ENCODE measurements around the gene CXCL16. TPM values are rescaled to one million over a fixed set of nuclear protein-coding genes. Genes with fewer than 3 reads are reported as not detected.
A peak's percentile ranks its signal among the peaks of the same experiment; 100 is the strongest.

CXCL16 gene
- total RNA-seq, 1 donor from 2014 or later: not detected

GRCh38 chr17:4786106-4786511, 46.4 kb upstream of the CXCL16 start, which contains the start of gene VMO1:
Gene VMO1, minus strand, starts transcription at chr17:4786364. Its CDS starts 12 bp downstream, at chr17:4786352.
- no peak for TF ChIP-seq CTCF (IDR thresholded peaks at IDR 0.05; ENCODE audit: partially characterized antibody, unreplicated experiment)
- peaks cover 12% of the 10 kb centered on the region for H3K4me1 Mint-ChIP-seq (ENCODE audit: low read depth, unreplicated experiment)
- H3K36me3 Mint-ChIP-seq (ENCODE audit: unreplicated experiment): no peaks in the 10 kb centered on the region
- peaks cover 7% of the 10 kb centered on the region for H3K9me3 Mint-ChIP-seq (ENCODE audit: unreplicated experiment)
- DNase-seq: peak; percentile 58
- H3K27me3 Mint-ChIP-seq (ENCODE audit: unreplicated experiment): peaks cover 7% of the 10 kb centered on the region
- no peak within 1 kb of the TSS for H3K4me3 Mint-ChIP-seq (ENCODE audit: unreplicated experiment)
- peak within 1 kb of the TSS; percentile 43 for H3K27ac Mint-ChIP-seq (ENCODE audit: unreplicated experiment)

DNA sequence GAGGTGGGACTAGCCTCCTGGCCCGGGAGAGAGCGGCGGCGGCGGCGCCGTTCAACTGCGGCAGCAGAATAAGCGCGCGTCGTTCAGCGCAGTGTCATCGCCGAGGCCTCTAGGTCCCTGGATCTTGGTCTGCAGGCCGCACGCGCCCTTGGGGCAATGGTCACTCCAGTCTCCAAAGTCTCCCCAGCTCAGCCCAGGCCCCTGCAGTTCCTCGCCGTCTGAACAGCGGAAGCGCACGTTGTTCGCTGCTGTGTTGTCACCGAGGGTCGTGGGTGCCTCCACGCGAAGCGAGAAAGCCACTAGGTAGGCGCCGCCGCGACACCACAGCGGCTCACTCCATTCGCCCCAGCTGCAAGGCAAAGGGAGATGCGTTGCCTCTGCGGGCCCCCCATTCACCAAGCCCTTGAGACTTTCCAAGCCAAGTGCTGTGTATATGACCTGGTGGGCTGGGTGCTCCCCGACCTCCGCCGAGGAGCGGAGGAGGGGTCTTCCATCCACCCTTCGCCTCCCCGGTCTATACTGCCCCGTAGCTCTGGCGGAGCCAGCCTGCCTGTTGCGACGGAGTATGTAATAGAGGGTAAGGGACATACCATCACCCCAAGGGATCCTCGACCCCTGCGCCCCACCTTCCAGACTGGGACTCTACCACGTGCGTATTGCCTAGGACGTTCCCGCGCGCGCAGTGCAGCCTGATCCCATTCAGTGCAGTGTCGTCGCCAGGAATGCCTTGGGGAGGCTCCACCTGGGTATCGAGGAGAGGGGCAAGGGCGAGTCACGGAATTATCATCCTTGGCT, 45.8 kb upstream of the CXCL16 start:
- Mint-ChIP-seq H3K9me3 (ENCODE audit: unreplicated experiment) (peaks cover 4% of the 10 kb centered on the region), H3K27ac (ENCODE audit: unreplicated experiment) (no peak overlapping the region), H3K36me3 (ENCODE audit: unreplicated experiment) (no peaks in the 10 kb centered on the region), H3K4me3 (ENCODE audit: unreplicated experiment) (no peak overlapping the region), H3K4me1 (ENCODE audit: low read depth, unreplicated experiment) (peaks cover 9% of the 10 kb centered on the region), H3K27me3 (ENCODE audit: unreplicated experiment) (peaks cover 4% of the 10 kb centered on the region)
- no peak for TF ChIP-seq CTCF (IDR thresholded peaks at IDR 0.05; ENCODE audit: partially characterized antibody, unreplicated experiment)
- no peak for DNase-seq

DNA sequence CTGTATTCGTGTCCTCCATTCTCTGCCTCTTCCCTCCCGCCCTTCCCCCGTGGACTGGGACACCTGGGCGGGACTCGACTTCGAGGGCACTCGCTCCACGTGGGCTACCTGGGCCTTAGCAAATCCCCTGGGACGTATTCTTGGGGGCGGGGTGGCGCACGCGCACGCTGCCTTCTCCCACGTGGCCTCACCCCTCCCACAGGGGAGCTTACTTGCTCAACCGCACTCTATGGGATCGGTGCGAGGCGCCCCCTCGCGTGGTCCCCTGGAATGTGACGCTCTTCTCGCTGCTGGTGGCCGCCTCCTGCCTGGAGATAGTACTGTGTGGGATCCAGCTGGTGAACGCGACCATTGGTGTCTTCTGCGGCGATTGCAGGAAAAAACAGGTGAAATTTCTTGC, 42.9 kb upstream of the CXCL16 start:
- H3K4me3 Mint-ChIP-seq (ENCODE audit: unreplicated experiment): no peak overlapping the region
- H3K27ac Mint-ChIP-seq (ENCODE audit: unreplicated experiment): no peak overlapping the region
- no peaks in the 10 kb centered on the region for H3K36me3 Mint-ChIP-seq (ENCODE audit: unreplicated experiment)
- peaks cover 2% of the 10 kb centered on the region for H3K4me1 Mint-ChIP-seq (ENCODE audit: low read depth, unreplicated experiment)
- no peak for DNase-seq
- peaks cover 1% of the 10 kb centered on the region for H3K9me3 Mint-ChIP-seq (ENCODE audit: unreplicated experiment)
- TF ChIP-seq CTCF (IDR thresholded peaks at IDR 0.05; ENCODE audit: partially characterized antibody, unreplicated experiment): no peak
- peaks cover 2% of the 10 kb centered on the region for H3K27me3 Mint-ChIP-seq (ENCODE audit: unreplicated experiment)

GRCh38 chr17:4780325-4780955, 40.7 kb upstream of the CXCL16 start:
- H3K36me3 Mint-ChIP-seq (ENCODE audit: unreplicated experiment): no peaks in the 10 kb centered on the region
- H3K27ac Mint-ChIP-seq (ENCODE audit: unreplicated experiment): no peak overlapping the region
- no peak for DNase-seq
- peaks cover 2% of the 10 kb centered on the region for H3K9me3 Mint-ChIP-seq (ENCODE audit: unreplicated experiment)
- H3K27me3 Mint-ChIP-seq (ENCODE audit: unreplicated experiment): peaks cover 2% of the 10 kb centered on the region
- H3K4me3 Mint-ChIP-seq (ENCODE audit: unreplicated experiment): no peak overlapping the region
- H3K4me1 Mint-ChIP-seq (ENCODE audit: low read depth, unreplicated experiment): no peaks in the 10 kb centered on the region
- no peak for TF ChIP-seq CTCF (IDR thresholded peaks at IDR 0.05; ENCODE audit: partially characterized antibody, unreplicated experiment)
